GM12878 (cell line): Measurements from ENCODE around the gene TBC1D23. TPM values are rescaled to one million over a fixed set of nuclear protein-coding genes. Genes with fewer than 3 reads are reported as not detected.

ENCODE experiments used
- ATAC-seq: fragments of 200-7000 bp; cut with Tn5 transposase; 3 replicates; pipeline ENCODE4 v1.9.1; 2020; ENCODE audit warnings: mild to moderate bottlenecking, moderate library complexity
- BruUV-seq: library from RNA; stranded (reverse); fragments of 400-500 nt; replicated peaks from 2 replicates; lab custom pipeline; 2021; lab: Mats Ljungman, UMichigan
- CTCF ChIA-PET: fragments of 300-600 bp; sonication (Branson Sonifier 250); formaldehyde crosslinking; extraction: SDS; loops from one replicate; lab custom pipeline; 2021; ENCODE audit warnings: inconsistent platforms; lab: Yijun Ruan, JAX
- POLR2A ChIA-PET: fragments of 350-600 bp; formaldehyde crosslinking; extraction: SDS; loops from one replicate; lab custom pipeline; 2021; ENCODE audit warnings: inconsistent platforms; lab: Charles Lee
- RAD21 ChIA-PET: fragments of 300-600 bp; sonication (Branson Sonifier 250); formaldehyde crosslinking; loops from one replicate; lab custom pipeline; 2023; ENCODE audit warnings: antibody characterized with exemption; ENCODE audit not compliant: unreplicated experiment; lab: Charles Lee
- SMC1A ChIA-PET: fragments of 300-600 bp; sonication (Branson Sonifier 250); formaldehyde crosslinking; loops from one replicate; lab custom pipeline; 2023; ENCODE audit not compliant: unreplicated experiment, uncharacterized antibody; lab: Charles Lee
- DNase-seq: peaks from one replicate; pipeline ENCODE4 v3.0.0-alpha.2; 2011; ENCODE audit warnings: low read depth, low spot score
- FAIRE-seq: peaks from 3 replicates; lab custom pipeline; 2011; peaks lifted over from hg19 to GRCh38; lab: Jason Lieb, UNC
- H2AFZ ChIP-seq: 2 replicates; pipeline ENCODE4 v1.6.0; 2011; ENCODE audit warnings: low read depth, low read length, control low read depth; ENCODE audit not compliant: control insufficient read depth
- H3K27ac ChIP-seq: 2 replicates; pipeline ENCODE4 v1.5.1; 2011; ENCODE audit warnings: control low read depth; ENCODE audit not compliant: control insufficient read depth, insufficient read depth
- H3K27me3 ChIP-seq, 2 experiments: replicated peaks in 1 of 2; 2 replicates each; pipeline versions ENCODE4 v1.6.0 to v1.6.1; 2011; ENCODE audit warnings: low read length in 1 of 2; ENCODE audit not compliant: control insufficient read depth in 2 of 2, insufficient read depth in 2 of 2
- H3K36me3 ChIP-seq, 2 experiments: 2 replicates each; pipeline ENCODE4 v1.5.1; 2011; ENCODE audit warnings: low read length in 1 of 2; ENCODE audit not compliant: control insufficient read depth in 2 of 2, insufficient read depth in 2 of 2
- H3K4me1 ChIP-seq: 2 replicates; pipeline ENCODE4 v1.6.1; 2011; ENCODE audit warnings: mild to moderate bottlenecking, low read length, moderate library complexity, mixed read lengths; ENCODE audit not compliant: control insufficient read depth, insufficient read depth
- H3K4me2 ChIP-seq: 2 replicates; pipeline ENCODE4 v1.6.0; 2011; ENCODE audit warnings: control low read depth; ENCODE audit not compliant: control insufficient read depth, insufficient read depth
- H3K4me3 ChIP-seq: fragments of 200-600 bp; sonication (generic); 2 replicates; pipeline ENCODE4 v1.5.1; 2016
- H3K79me2 ChIP-seq: 2 replicates; pipeline ENCODE4 v1.6.0; 2011; ENCODE audit warnings: low read length; ENCODE audit not compliant: control insufficient read depth, insufficient read depth
- H3K9ac ChIP-seq: 2 replicates; pipeline ENCODE4 v1.8.0; 2011; ENCODE audit warnings: low read length, control low read depth, mixed read lengths; ENCODE audit not compliant: control insufficient read depth, insufficient read depth
- H3K9me3 ChIP-seq: replicated peaks from 3 replicates; pipeline ENCODE4 v1.5.1; 2011; ENCODE audit warnings: mild to moderate bottlenecking, low read length; ENCODE audit not compliant: control insufficient read depth, insufficient read depth
- H4K20me1 ChIP-seq: 2 replicates; pipeline ENCODE4 v1.6.0; 2011; ENCODE audit not compliant: control insufficient read depth, insufficient read depth
- BCL11A ChIP-seq: IDR thresholded peaks from 2 replicates; pipeline ENCODE4 v1.6.1; 2011; ENCODE audit warnings: low read depth, low read length
- EED ChIP-seq: sonication (generic); IDR thresholded peaks from 2 replicates; pipeline ENCODE4 v1.6.1; 2016; ENCODE audit warnings: antibody characterized with exemption, low read depth
- EGR1 ChIP-seq, 2 experiments: IDR thresholded peaks; 1 replicate in 1 of 2; 2 replicates in 1 of 2; pipeline ENCODE4 v1.6.1; 2011 to 2012; ENCODE audit warnings: low read depth in 2 of 2, low read length in 2 of 2, borderline replicate concordance in 1 of 2, mild to moderate bottlenecking in 1 of 2, moderate library complexity in 1 of 2
- FOXM1 ChIP-seq: IDR thresholded peaks from 2 replicates; pipeline ENCODE4 v1.6.1; 2012; ENCODE audit warnings: low read depth, mild to moderate bottlenecking, inconsistent platforms, low read length, moderate library complexity
- HDAC6 ChIP-seq: fragments of 200-600 bp; sonication (generic); IDR thresholded peaks from one replicate; pipeline ENCODE4 v1.8.0; 2017; ENCODE audit warnings: antibody characterized with exemption; ENCODE audit not compliant: unreplicated experiment
- LARP7 ChIP-seq: fragments of 450-650 bp; IDR thresholded peaks from 2 replicates; pipeline ENCODE4 v1.6.1; 2017; ENCODE audit warnings: mild to moderate bottlenecking
- MTA3 ChIP-seq: IDR thresholded peaks from 2 replicates; pipeline ENCODE4 v1.6.1; 2012; ENCODE audit warnings: low read length, inconsistent platforms, borderline replicate concordance
- NR2F1 ChIP-seq: fragments of 450-650 bp; conservative IDR thresholded peaks from 2 replicates; pipeline ENCODE4 v1.6.1; 2017; ENCODE audit warnings: mild to moderate bottlenecking
- NRF1 ChIP-seq: conservative IDR thresholded peaks from 2 replicates; pipeline ENCODE4 v1.6.1; 2011; ENCODE audit warnings: mild to moderate bottlenecking, low read depth, low read length, improper control_type of control experiment
- RUNX3 ChIP-seq: IDR thresholded peaks from 2 replicates; pipeline ENCODE4 v1.6.1; 2012; ENCODE audit warnings: low read length, inconsistent platforms
- TARDBP ChIP-seq: IDR thresholded peaks from 2 replicates; pipeline ENCODE4 v1.6.1; 2016; ENCODE audit warnings: borderline replicate concordance
- ZNF217 ChIP-seq: fragments of 450-650 bp; IDR thresholded peaks from 2 replicates; pipeline ENCODE4 v1.6.1; 2017; ENCODE audit warnings: antibody characterized with exemption, mild to moderate bottlenecking
- ZZZ3 ChIP-seq: IDR thresholded peaks from 2 replicates; pipeline ENCODE4 v1.6.1; 2011; ENCODE audit warnings: low read depth; ENCODE audit not compliant: control insufficient read depth, insufficient read length
- WGBS: methylation state at CpG from one replicate; pipeline ENCODE4 v1.1.6; 2016; ENCODE audit warnings: low lambda C conversion rate; ENCODE audit not compliant: insufficient replicate concordance, insufficient coverage; ENCODE audit errors: missing lambda C conversion rate; 5-methylcytosine and 5-hydroxymethylcytosine counted together
- in situ Hi-C: fragments of 300-500 bp; cut with MboI; formaldehyde crosslinking; loops from 9 replicates; pipeline ENCODE4 v1.14.3; 2018; ENCODE audit warnings: mixed read lengths
- intact Hi-C: fragments of 100-400 bp; cut with micrococcal nuclease; formaldehyde crosslinking; loops from one replicate; pipeline ENCODE4 v1.14.2; 2022; ENCODE audit not compliant: unreplicated experiment
- polyA plus RNA-seq, 11 experiments: library from polyadenylated mRNA; depleted of rRNA in 4 of 11; unstranded in 6 of 11; stranded (reverse) in 5 of 11; fragments of >200 nt; fragmentation: Nextera tagmentation in 4 of 11; fragmentation: Illumina TruSeq in 1 of 11; extraction: Ambion mirVana in 4 of 11; extraction: Trizol in 1 of 11; gene quantifications; 1 replicate in 1 of 11; 2 replicates in 10 of 11; pipeline versions ENCODE4 v1.2.1 to v1.2.3, GENCODE V29; 2011 to 2016; ENCODE audit warnings: inconsistent platforms in 2 of 11, missing spikeins in 2 of 11, low read depth in 1 of 11
- total RNA-seq, 4 experiments: library from RNA; depleted of rRNA in 3 of 4; stranded (reverse); fragments of >200 nt in 3 of 4; fragmentation: Illumina TruSeq in 1 of 4; extraction: Trizol in 1 of 4; gene quantifications; 2 replicates each; pipeline versions ENCODE4 v1.2.1 to v1.2.3, GENCODE V29; 2013 to 2021
- TF ChIP-seq, protein P1 (sequence below): fragments of 150-350 bp; IDR thresholded peaks from 2 replicates; pipeline ENCODE4 v1.6.1; 2016; ENCODE audit warnings: low read depth, low read length
- TF ChIP-seq, protein P2 (sequence below): fragments of 450-650 bp; IDR thresholded peaks from 2 replicates; pipeline ENCODE4 v1.6.1; 2017; ENCODE audit warnings: antibody characterized with exemption, mild to moderate bottlenecking, moderate library complexity
- TF ChIP-seq, protein P3 (sequence below): fragments of 450-650 bp; IDR thresholded peaks from 2 replicates; pipeline ENCODE4 v1.6.1; 2017; ENCODE audit warnings: low read depth, mild to moderate bottlenecking, moderate library complexity

Gene TBC1D23
- total and polyA plus RNA-seq, 10 of the 15 experiments (the other 5 are each of a cell fraction or from before 2014, with no cell fraction given), result 8.2 to 23.2 (median 16.6) TPM

DNA sequence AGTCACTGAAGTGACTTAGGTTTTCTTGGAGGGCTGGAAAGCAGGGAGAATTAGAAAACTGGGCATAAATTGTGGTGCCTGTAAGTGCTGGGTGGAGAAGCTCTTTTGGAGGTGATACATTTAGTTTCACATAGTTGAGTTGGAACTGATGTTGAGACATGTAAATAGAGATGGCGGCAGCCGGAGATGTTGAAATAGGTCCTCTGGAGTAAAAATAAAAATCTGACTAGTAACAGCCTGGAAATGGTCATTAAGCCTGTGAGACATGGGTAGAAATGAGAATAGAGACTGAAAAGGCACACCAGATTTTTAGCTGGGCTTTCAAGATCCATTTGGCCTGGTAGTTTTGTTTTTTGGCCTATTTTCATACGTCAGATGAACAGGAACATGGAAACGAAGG lies 70.9 kb downstream of the TBC1D23 start:
- BruUV-seq, result no TSS peak
- Histone ChIP-seq H3K79me2 (peaks cover 15% of the 10 kb centered on the region), H3K9me3 (no peaks in the 10 kb centered on the region), H3K36me3 (no peaks in the 10 kb centered on the region), H3K4me2 (no peak overlapping the region), H4K20me1 (no peaks in the 10 kb centered on the region), H3K9ac (no peak overlapping the region), H3K27me3 (no peaks in the 10 kb centered on the region), H3K27ac (no peak overlapping the region), H3K4me1 (peaks cover 8% of the 10 kb centered on the region), H2AFZ (no peak overlapping the region), H3K4me3 (no peak overlapping the region)
- no peak for DNase-seq
- WGBS, result 85% methylated on average over 4 of the region's 4 CpGs
- CTCF ChIA-PET, result interaction anchor here (1.0 to 4.5 kb wide), 4 partner anchors 14 to 258 kb away, joined by 3 to 21 read pairs (median 4); partner anchors contain the start of gene TBC1D23
- RAD21 ChIA-PET, result interaction anchor here (1.8 kb wide), 1 partner anchor 15 kb away, joined by 4 read pairs; no protein-coding TSS in a partner anchor
- intact Hi-C loops, result no loop called here
- POLR2A ChIA-PET, result interaction anchor here (1.4 kb wide), 1 partner anchor 18 kb away, joined by 3 read pairs; no protein-coding TSS in a partner anchor
- no peak for ATAC-seq
- no peak for TF ChIP-seq NRF1
- TF ChIP-seq, protein P1, sequence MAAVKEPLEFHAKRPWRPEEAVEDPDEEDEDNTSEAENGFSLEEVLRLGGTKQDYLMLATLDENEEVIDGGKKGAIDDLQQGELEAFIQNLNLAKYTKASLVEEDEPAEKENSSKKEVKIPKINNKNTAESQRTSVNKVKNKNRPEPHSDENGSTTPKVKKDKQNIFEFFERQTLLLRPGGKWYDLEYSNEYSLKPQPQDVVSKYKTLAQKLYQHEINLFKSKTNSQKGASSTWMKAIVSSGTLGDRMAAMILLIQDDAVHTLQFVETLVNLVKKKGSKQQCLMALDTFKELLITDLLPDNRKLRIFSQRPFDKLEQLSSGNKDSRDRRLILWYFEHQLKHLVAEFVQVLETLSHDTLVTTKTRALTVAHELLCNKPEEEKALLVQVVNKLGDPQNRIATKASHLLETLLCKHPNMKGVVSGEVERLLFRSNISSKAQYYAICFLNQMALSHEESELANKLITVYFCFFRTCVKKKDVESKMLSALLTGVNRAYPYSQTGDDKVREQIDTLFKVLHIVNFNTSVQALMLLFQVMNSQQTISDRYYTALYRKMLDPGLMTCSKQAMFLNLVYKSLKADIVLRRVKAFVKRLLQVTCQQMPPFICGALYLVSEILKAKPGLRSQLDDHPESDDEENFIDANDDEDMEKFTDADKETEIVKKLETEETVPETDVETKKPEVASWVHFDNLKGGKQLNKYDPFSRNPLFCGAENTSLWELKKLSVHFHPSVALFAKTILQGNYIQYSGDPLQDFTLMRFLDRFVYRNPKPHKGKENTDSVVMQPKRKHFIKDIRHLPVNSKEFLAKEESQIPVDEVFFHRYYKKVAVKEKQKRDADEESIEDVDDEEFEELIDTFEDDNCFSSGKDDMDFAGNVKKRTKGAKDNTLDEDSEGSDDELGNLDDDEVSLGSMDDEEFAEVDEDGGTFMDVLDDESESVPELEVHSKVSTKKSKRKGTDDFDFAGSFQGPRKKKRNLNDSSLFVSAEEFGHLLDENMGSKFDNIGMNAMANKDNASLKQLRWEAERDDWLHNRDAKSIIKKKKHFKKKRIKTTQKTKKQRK, result no peak
- no peak for TF ChIP-seq FOXM1
- TF ChIP-seq HDAC6, result no peak
- no peak for TF ChIP-seq ZZZ3
- no peak for TF ChIP-seq EED
- TF ChIP-seq EGR1 (IDR thresholded peaks at IDR 0.05; ENCODE audit: borderline replicate concordance in 1 of 2, low read depth in 2 of 2, low read length in 2 of 2), result no peak
- no peak for TF ChIP-seq RUNX3
- TF ChIP-seq, protein P2, sequence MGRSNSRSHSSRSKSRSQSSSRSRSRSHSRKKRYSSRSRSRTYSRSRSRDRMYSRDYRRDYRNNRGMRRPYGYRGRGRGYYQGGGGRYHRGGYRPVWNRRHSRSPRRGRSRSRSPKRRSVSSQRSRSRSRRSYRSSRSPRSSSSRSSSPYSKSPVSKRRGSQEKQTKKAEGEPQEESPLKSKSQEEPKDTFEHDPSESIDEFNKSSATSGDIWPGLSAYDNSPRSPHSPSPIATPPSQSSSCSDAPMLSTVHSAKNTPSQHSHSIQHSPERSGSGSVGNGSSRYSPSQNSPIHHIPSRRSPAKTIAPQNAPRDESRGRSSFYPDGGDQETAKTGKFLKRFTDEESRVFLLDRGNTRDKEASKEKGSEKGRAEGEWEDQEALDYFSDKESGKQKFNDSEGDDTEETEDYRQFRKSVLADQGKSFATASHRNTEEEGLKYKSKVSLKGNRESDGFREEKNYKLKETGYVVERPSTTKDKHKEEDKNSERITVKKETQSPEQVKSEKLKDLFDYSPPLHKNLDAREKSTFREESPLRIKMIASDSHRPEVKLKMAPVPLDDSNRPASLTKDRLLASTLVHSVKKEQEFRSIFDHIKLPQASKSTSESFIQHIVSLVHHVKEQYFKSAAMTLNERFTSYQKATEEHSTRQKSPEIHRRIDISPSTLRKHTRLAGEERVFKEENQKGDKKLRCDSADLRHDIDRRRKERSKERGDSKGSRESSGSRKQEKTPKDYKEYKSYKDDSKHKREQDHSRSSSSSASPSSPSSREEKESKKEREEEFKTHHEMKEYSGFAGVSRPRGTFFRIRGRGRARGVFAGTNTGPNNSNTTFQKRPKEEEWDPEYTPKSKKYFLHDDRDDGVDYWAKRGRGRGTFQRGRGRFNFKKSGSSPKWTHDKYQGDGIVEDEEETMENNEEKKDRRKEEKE, result no peak
- TF ChIP-seq NR2F1, result no peak
- no peak for TF ChIP-seq ZNF217
- TF ChIP-seq LARP7, result no peak
- no peak for TF ChIP-seq BCL11A
- no peak for TF ChIP-seq MTA3
- no peak for TF ChIP-seq TARDBP
- TF ChIP-seq, protein P3, sequence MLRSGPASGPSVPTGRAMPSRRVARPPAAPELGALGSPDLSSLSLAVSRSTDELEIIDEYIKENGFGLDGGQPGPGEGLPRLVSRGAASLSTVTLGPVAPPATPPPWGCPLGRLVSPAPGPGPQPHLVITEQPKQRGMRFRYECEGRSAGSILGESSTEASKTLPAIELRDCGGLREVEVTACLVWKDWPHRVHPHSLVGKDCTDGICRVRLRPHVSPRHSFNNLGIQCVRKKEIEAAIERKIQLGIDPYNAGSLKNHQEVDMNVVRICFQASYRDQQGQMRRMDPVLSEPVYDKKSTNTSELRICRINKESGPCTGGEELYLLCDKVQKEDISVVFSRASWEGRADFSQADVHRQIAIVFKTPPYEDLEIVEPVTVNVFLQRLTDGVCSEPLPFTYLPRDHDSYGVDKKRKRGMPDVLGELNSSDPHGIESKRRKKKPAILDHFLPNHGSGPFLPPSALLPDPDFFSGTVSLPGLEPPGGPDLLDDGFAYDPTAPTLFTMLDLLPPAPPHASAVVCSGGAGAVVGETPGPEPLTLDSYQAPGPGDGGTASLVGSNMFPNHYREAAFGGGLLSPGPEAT, result no peak
- in situ Hi-C loops, result no loop called here
- no peak for FAIRE-seq
- SMC1A ChIA-PET, result interaction anchor here (0.6 to 5.1 kb wide), 5 partner anchors 9 to 259 kb away, joined by 3 to 26 read pairs (median 3); no protein-coding TSS in a partner anchor
